NCI-H82 treated with DMSO at 0.1 percent for 48 hours (cell line): ENCODE data around the gene NCOR2.

ENCODE experiments used
- DNase-seq: peaks from one replicate; lab custom pipeline; 2025; ENCODE audit not compliant: unreplicated experiment; lab: John Stamatoyannopoulos, UW

NCOR2 gene

GRCh38 chr12:124577374-124577773 is 10.0 kb upstream of the NCOR2 start:
- no peak for DNase-seq

DNA sequence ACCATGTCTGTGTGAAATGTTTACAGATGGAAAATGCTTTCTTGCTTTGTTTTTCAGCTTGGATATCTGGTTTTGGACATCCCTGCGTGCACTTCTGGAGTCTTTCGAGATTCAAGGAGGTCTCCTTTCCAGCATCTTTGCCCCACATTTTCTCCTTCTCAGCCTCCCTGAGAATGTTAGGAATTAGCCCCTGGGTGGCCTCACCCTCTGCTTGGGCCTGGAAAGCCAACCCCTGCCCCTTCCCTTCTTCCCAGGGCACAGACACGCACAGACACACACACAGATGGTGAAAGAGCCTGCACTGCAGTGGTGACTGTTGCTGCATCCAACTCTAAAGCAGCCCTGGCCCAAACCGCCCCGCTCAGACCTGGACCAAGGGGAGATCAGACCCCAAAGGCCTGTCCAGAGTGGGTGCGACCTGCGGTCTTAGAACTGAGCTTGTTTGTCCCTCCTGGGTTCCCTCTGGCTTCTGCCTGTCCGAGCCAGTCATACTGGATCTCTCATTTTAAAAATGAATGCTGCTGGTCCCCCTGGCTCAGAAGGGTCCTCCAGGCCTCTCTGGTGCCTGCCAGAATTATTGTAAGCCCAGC is 8.7 kb upstream of the NCOR2 start:
- no peak for DNase-seq

DNA sequence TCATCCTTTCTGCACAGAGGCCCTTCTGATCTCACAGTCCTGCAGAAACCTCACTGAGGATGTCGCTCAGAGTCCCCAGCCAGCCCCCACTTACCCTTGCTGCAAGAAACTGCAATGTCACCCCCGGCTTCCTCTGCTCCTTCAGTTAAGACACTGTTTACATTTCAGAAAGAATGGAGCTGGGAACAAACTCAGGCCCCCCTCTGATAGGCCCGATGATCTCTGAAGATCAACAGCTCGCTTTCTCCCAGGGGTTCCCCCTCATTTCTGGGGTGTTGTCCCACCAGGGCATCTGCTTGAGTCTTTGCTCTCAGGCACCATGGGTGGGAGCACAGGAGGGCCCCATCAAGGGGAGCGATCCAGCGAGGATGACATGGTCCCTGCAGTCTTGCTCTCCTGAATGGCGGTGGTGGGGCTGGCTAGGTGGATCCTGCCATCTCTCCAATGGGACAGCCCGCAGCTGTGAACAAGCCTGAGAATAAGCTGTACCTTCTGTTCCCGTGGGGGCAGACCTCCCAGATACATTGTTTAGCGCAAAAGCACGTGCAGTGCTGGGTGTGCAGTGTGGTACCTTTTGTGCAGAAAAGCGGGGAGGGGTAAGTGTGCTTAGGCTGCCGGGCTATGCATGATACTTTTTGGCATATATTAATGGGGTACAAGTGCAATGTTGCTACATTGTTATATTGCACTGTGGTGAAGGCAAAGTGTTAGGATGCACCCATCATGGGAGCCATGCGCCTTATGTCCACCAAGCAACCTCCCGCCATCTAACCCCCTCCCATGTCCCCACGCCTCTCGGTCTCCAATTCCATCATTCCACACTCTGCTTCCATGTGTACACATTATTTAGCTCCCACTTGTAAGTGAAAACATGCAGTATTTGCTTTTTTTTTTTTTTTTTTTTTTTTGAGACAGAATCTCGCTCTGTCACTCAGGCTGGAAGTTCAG is 6.7 kb upstream of the NCOR2 start:
- no peak for DNase-seq

GRCh38 chr12:124571556-124571955 is 4.1 kb upstream of the NCOR2 start:
- no peak for DNase-seq

DNA sequence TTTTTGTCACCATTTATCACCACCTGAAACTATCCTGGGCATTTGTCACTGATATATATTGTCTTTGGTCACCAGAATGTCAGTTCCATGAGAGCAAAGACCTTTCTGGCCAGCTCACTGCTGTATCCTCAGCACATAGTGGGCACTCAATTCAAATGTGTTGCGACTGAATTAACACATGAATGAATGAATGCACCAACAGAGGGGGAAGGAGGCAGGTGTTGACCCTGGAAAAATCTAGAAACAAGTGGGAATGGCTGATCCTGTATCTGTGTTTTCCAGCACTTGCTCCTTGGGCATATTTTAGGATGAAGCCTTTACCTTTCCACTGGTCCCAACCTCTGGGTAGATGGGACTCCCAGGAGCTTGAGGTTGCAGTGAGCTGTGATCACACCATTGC is 3.4 kb upstream of the NCOR2 start:
- DNase-seq = no peak

DNA sequence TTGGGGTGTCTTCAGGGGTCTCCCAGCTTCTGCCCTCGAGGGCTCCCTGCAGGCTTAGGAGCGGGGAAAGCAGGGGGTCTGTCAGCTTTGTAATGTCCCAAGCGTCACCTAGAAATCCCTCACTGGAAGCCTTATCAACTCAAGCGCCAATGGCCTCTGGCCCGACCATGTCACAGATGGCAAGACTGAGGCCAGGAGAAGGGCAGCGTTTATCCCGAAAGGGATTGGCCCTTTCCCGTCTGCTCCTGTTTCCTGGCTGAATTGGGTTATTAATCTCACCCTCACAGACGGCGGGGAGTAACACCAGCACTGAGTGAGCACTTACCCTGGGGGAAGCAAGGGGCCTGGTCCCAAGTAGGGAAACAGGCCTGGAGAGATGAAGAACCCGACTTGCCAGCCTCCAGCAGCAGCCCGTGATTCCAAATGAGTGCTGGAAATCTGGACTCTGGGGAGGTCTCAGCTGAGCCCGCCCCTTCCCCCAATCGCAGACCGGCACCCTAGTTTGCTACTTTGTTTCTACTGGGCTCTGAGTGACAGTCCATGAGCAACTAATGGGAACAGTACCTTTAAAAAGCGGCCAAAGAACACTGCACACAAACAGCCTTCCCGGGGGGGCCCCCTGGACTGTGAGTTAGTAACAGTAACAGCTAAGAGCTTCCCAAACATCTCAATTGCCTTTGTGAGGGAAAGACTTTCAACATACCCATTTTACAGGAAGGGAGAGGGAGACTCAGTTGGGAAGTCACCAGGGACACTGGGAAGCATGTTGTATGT is 2.1 kb upstream of the NCOR2 start:
- peak; percentile 15 for DNase-seq

GRCh38 chr12:124568431-124569374 is 1.3 kb upstream of the NCOR2 start:
- DNase-seq = peak; percentile 90

- peak; percentile 89 for DNase-seq
Observed at GRCh38 chr12:124567673-124568373, 411 bp upstream of the NCOR2 start.

- peak; percentile 55 for DNase-seq
Observed at GRCh38 chr12:124566161-124566996, 1.0 kb downstream of the NCOR2 start.

- DNase-seq = no peak
Observed at GRCh38 chr12:124565656-124566160, 1.7 kb downstream of the NCOR2 start.

DNA sequence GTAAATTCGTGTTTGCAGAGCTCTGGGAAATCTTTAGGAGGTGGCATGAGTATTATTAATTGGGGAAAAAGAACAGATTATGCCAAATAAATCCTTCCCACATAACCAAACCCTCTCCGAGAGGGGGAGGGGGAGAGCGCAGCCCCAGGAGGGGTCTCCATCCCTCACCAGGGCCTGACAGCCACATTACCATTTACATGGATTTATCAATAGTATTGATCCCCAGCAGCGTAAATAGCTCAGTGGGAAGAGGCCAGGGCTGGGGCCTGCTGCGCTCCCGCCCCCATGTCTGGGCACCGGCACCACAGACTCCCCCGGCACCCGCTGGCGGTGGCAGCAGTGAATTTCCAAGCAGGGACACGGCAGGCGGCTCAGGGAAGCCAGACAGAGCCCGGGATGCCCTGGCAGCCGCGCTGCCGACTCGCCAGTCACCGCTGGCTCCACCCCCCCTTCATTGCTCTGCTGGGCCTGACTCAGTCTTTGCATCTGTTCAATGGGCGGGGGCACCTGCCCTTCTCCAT is 2.4 kb downstream of the NCOR2 start:
- DNase-seq = no peak

DNA sequence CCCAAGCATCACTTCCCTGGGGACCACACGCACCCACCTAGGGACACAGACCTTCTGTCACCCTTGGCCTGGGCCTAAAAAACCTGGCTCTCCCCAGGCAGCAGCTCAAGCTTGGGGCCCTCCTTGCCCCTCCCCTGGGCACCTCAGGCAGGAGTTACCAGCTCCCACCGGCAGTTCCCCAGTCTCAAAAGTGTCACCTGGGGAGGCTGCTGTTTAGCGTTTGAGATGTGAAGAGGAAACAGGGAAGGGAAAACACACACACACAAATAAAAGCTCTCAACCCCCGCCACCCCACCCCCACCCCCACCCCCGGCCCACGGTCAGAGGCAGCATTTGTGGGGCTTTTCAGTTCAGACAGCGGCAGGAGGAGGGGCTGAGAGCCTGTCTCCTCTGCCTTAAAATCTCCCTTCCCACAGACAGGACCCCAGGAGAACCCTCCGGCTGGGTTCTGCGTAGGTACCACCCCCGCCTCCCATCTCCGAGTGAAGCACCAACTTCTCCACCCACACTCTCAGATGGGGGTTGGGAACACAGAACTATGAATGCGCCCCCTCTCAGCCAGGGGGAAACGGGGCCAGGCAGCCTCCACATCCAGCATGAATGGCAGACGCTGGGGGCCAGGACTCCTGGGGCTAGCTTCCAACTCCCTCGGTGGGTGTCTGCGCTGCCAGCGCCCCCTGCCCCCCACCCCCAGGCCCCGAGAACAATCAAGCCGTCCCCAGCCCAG is 3.0 kb downstream of the NCOR2 start:
- DNase-seq = peak; percentile 22

GRCh38 chr12:124563809-124564208 is 3.6 kb downstream of the NCOR2 start:
- no peak for DNase-seq

- no peak for DNase-seq
Observed at GRCh38 chr12:124563401-124563800, 4.0 kb downstream of the NCOR2 start.

- DNase-seq = no peak
Observed at GRCh38 chr12:124562796-124563181, 4.6 kb downstream of the NCOR2 start.

GRCh38 chr12:124562018-124562795 is 5.2 kb downstream of the NCOR2 start:
- no peak for DNase-seq

DNA sequence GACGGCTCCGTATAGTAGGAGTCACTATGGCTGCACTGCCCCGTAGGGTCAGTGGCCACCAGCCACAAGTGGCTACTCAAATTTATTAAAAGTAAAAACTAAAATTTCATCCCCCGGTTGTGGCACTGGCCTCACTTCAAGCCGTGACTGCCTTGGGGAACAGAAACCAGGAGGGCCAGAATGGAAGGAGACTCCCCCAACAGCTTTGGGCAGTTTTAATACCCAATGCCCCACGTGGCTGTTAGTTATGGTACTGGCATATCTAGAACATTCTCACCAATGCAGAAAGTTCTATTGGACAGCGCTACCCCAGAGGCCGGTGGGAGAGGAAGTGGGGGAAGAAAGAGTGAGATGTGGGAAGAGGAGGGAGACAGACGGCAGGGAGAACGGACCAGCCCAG is 6.2 kb downstream of the NCOR2 start:
- DNase-seq = no peak
